NOMO-1 (cell line): ENCODE measurements around the gene AGO3.

Experiments used
- DNase-seq, 2 experiments: peaks; one replicate each; lab custom pipeline; 2025; ENCODE audit not compliant: unreplicated experiment in 2 of 2; lab: John Stamatoyannopoulos, UW

Gene AGO3

GRCh38 chr1:36093929-36094328 lies 163.0 kb downstream of the AGO3 start:
- no peak for DNase-seq

- DNase-seq, result no peak
These were observed 163.7 kb downstream of the AGO3 start for GRCh38 chr1:36094621-36095061.

- peak; percentile 74 to 77 for DNase-seq
These were observed 165.0 kb downstream of the AGO3 start for GRCh38 chr1:36095760-36096405.

- no peak for DNase-seq
These were observed 165.9 kb downstream of the AGO3 start for GRCh38 chr1:36096500-36097432.

- DNase-seq, result no peak
These were observed 167.0 kb downstream of the AGO3 start for GRCh38 chr1:36097693-36098585.

GRCh38 chr1:36098650-36099365 lies 167.9 kb downstream of the AGO3 start:
- DNase-seq, result no peak

GRCh38 chr1:36099681-36100341 lies 168.9 kb downstream of the AGO3 start:
- DNase-seq, result peak in 1 of 2 experiments; percentile 15

- no peak for DNase-seq
These were observed 169.5 kb downstream of the AGO3 start for GRCh38 chr1:36100376-36100775.

GRCh38 chr1:36101546-36101945 lies 170.6 kb downstream of the AGO3 start:
- DNase-seq, result no peak

- no peak for DNase-seq
These were observed 175.4 kb downstream of the AGO3 start for GRCh38 chr1:36106269-36106668.

GRCh38 chr1:36107394-36107793 lies 176.5 kb downstream of the AGO3 start:
- DNase-seq, result no peak

GRCh38 chr1:36108314-36108713 lies 177.4 kb downstream of the AGO3 start:
- no peak for DNase-seq

- DNase-seq, result no peak
These were observed 178.3 kb downstream of the AGO3 start for GRCh38 chr1:36109041-36109679.

GRCh38 chr1:36111151-36111550 lies 180.2 kb downstream of the AGO3 start:
- no peak for DNase-seq

- no peak for DNase-seq
These were observed 181.9 kb downstream of the AGO3 start for GRCh38 chr1:36112823-36113222.

GRCh38 chr1:36114371-36114770 lies 183.5 kb downstream of the AGO3 start:
- DNase-seq, result no peak

- no peak for DNase-seq
These were observed 184.3 kb downstream of the AGO3 start for GRCh38 chr1:36115200-36115669.

- no peak for DNase-seq
These were observed 185.0 kb downstream of the AGO3 start for GRCh38 chr1:36115931-36116330.

- DNase-seq, result no peak
These were observed 186.0 kb downstream of the AGO3 start for GRCh38 chr1:36116901-36117300.
